ENCODE results near the gene SEMA3F. TPM values are rescaled to one million over a fixed set of nuclear protein-coding genes. Genes with fewer than 3 reads are reported as not detected.
A peak's percentile ranks its signal among the peaks of the same experiment; 100 is the strongest.

The SEMA3F gene
- total RNA-seq, 6 donors from 2014 or later = 4.2 to 76.0 (median 27.5) TPM

DNA sequence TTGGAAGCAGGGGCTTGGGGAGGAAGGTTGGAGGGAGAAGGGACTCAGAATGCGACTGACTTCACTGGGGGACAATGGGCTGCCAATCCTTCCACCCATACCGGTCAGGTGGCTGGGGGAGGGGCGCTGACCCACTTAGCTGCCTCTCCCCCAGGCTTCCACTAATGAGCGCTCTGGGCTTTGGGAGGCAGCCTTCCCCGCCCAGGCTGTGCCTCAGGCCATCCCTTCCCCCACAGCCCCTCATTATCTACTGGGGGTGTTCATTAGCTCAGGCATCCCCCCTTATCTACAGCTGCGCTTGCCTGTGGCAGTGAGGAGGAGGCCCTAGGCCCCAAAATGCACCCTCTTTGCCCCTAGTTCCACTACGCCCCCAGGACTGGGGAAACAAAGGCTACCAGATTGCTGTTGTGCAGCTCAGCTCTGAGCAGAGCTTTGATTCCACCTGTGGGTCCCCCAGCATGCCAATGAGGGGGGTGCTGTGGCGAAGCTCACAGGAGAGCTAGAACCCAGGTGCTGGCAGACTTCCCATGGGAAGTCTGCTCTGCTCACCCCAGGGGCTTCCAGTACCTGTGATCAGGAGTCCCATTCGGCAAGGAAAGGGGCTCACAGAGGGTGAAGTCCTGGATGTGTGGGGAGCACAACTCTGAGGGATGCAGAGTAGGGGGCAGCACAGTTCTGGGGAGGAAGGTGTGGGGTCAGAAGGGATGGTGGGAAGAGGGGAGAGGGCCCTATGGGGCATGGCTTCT, 29.4 kb upstream of the SEMA3F start:
- TF ChIP-seq EP300 (IDR thresholded peaks at IDR 0.05) = no peak
- TF ChIP-seq, protein P1, sequence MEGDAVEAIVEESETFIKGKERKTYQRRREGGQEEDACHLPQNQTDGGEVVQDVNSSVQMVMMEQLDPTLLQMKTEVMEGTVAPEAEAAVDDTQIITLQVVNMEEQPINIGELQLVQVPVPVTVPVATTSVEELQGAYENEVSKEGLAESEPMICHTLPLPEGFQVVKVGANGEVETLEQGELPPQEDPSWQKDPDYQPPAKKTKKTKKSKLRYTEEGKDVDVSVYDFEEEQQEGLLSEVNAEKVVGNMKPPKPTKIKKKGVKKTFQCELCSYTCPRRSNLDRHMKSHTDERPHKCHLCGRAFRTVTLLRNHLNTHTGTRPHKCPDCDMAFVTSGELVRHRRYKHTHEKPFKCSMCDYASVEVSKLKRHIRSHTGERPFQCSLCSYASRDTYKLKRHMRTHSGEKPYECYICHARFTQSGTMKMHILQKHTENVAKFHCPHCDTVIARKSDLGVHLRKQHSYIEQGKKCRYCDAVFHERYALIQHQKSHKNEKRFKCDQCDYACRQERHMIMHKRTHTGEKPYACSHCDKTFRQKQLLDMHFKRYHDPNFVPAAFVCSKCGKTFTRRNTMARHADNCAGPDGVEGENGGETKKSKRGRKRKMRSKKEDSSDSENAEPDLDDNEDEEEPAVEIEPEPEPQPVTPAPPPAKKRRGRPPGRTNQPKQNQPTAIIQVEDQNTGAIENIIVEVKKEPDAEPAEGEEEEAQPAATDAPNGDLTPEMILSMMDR (IDR thresholded peaks at IDR 0.05) = no peak
- TF ChIP-seq POLR2AphosphoS5 (IDR thresholded peaks at IDR 0.05) = no peak
- no peak for TF ChIP-seq POLR2A (IDR thresholded peaks at IDR 0.05)
- H3K36me3 ChIP-seq = peaks cover 0 to 11% (median 4%) of the 10 kb centered on the region in 4 donors
- DNase-seq (no peak), ATAC-seq (ENCODE audit: low FRiP score in 2 of 2) (no peak)
- no peaks in the 10 kb centered on the region for H3K9me3 ChIP-seq
- H3K27me3 ChIP-seq = no peaks in the 10 kb centered on the region
- 74 to 75% methylated on average over 7 to 8 of the region's 9 CpGs for WGBS, 2 donors
- H3K4me1 ChIP-seq = peaks cover 20 to 33% (median 28%) of the 10 kb centered on the region in 4 donors
- H3K27ac ChIP-seq = no peak overlapping the region
- no peak overlapping the region for H3K4me3 ChIP-seq

DNA sequence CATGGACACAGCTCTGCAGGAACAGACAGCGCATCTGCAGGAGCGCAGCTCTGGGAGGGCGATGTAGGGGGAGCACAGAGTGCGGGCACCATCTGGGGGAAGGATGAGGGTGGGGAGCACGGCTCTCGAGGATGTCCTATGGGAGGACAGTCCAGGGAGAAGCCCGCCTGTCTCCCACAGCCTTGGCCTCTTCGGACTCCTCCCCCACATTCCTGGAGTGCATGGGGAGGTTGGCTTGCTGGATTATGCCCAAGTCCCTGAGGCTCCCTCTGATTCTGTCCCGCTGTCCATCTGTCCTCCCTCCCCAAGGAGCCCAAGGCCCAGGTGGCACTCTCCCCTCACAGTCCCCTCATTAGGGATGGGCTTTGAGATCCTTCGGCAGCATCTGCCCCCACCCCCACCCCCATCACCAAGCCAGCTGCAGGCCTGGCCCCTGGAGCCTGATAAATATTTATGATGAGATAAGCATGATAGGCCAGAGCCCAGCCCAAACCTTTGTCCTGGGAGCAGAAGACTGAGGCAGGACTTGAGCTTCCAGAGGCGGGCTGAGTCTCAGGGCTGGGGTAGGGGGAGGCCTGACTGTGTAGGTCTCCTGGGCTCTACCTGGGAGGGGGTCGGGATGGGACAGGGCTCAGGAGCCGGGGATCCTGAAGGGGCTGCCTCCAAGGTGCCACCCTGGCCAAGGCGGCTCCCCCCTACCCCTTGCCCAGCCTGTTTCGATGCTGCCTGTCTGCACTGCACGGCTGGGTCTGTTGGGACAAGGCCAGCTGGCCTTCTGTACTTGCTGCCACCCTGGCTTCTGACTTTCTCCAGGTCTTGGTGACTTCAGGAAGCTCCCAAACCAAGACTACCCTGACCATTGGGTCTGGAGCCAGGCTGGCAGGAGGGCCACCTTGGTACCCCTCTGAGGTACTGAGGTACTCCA, 28.6 kb upstream of the SEMA3F start:
- Histone ChIP-seq H3K36me3 (peaks cover 0 to 3% (median 0%) of the 10 kb centered on the region in 4 donors), H3K27ac (peak overlapping the region in 1 of 4 donors; percentile 5), H3K27me3 (no peaks in the 10 kb centered on the region), H3K9me3 (no peaks in the 10 kb centered on the region), H3K4me3 (no peak overlapping the region), H3K4me1 (peaks cover 20 to 33% (median 28%) of the 10 kb centered on the region in 4 donors)
- WGBS, 2 donors = 53 to 61% methylated on average over 10 to 15 of the region's 16 CpGs
- peak in 1 of 2 donors; percentile 16 for ATAC-seq (ENCODE audit: low FRiP score in 2 of 2)
- TF ChIP-seq, protein P1 (IDR thresholded peaks at IDR 0.05) = no peak
- TF ChIP-seq POLR2AphosphoS5 (IDR thresholded peaks at IDR 0.05) = no peak
- no peak for TF ChIP-seq POLR2A (IDR thresholded peaks at IDR 0.05)
- no peak for TF ChIP-seq EP300 (IDR thresholded peaks at IDR 0.05)
- no peak for DNase-seq

DNA sequence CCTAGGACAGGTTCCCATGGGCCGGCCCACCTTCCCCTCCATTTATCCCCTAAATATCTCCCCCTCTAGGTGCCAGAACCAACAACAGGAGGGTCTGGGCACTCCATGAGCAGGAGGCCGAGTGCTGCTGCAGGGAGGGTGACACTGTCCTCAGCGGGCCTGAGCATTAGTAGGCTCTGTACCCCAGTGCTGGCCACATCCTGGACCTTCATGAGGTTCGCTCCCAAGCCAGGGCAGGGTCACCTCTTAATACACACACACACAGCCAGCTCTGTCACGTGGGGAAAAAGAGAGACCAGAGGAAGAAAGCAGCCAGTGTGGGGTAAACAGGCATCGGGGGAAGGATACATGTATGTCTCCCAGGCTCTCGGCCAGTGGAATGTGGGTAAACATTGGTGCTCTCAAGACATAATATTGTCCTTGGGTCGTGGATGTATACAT, 27.9 kb upstream of the SEMA3F start:
- H3K27ac ChIP-seq = peak overlapping the region in 1 of 4 donors; percentile 5

DNA sequence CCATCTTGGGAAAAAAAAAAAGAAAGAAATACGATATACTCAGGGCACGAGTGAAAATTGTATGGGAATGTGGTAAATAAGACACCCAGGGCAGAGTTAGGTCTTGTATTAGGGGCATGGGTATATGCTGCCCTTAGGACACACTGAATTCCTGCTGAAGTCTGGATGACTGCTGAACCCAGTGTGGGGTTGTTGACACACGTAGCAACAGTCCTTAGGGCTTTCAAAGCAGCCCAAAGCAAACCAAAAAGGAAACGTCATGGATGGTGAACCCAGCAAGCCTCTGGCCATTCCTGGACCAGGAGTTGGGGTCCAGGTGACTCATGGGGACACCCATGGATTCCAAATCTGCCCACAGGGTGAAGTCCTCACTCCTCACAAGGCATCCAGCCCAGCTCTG, 27.1 kb upstream of the SEMA3F start:
- 75 to 81% methylated on average over 4 of the region's 4 CpGs for WGBS, 2 donors
- no peak for TF ChIP-seq EP300 (IDR thresholded peaks at IDR 0.05)
- no peak for TF ChIP-seq POLR2AphosphoS5 (IDR thresholded peaks at IDR 0.05)
- no peak for TF ChIP-seq POLR2A (IDR thresholded peaks at IDR 0.05)
- TF ChIP-seq, protein P1 (IDR thresholded peaks at IDR 0.05) = no peak
- DNase-seq (no peak), ATAC-seq (ENCODE audit: low FRiP score in 2 of 2) (no peak)
- Histone ChIP-seq H3K4me1 (peaks cover 20 to 33% (median 28%) of the 10 kb centered on the region in 4 donors), H3K4me3 (no peak overlapping the region), H3K27me3 (no peaks in the 10 kb centered on the region), H3K36me3 (no peaks in the 10 kb centered on the region), H3K9me3 (no peaks in the 10 kb centered on the region), H3K27ac (no peak overlapping the region)

More for the DNA sequence above, 27.9 kb upstream of the SEMA3F start:
- ATAC-seq (ENCODE audit: low FRiP score in 2 of 2) (no peak), DNase-seq (no peak)
- Histone ChIP-seq H3K36me3 (no peaks in the 10 kb centered on the region), H3K4me1 (peaks cover 20 to 33% (median 28%) of the 10 kb centered on the region in 4 donors), H3K4me3 (no peak overlapping the region), H3K27me3 (no peaks in the 10 kb centered on the region), H3K9me3 (no peaks in the 10 kb centered on the region)
- TF ChIP-seq, protein P1 (IDR thresholded peaks at IDR 0.05) = no peak
- TF ChIP-seq POLR2AphosphoS5 (IDR thresholded peaks at IDR 0.05) = no peak
- 59 to 71% methylated on average over 5 to 8 of the region's 8 CpGs for WGBS, 2 donors

Measured in upper lobe of left lung (tissue), 6 donors.